IMR-90 (cell line): Measurements from ENCODE around the gene ATP13A2.

Experiments used
- BHLHE40 ChIP-seq: fragments of 150-350 bp; IDR thresholded peaks from 2 replicates; pipeline ENCODE4 v1.6.1; 2016; ENCODE audit warnings: mild to moderate bottlenecking, low read depth, low read length
- CEBPB ChIP-seq: IDR thresholded peaks from 2 replicates; pipeline ENCODE4 v1.6.1; 2012; ENCODE audit warnings: low read depth, low read length, improper control_type of control experiment
- MXI1 ChIP-seq: IDR thresholded peaks from 2 replicates; pipeline ENCODE4 v1.6.1; 2012; ENCODE audit warnings: low read depth, mild to moderate bottlenecking, low read length, moderate library complexity, borderline replicate concordance
- NFE2L2 ChIP-seq: fragments of 150-350 bp; IDR thresholded peaks from 2 replicates; pipeline ENCODE4 v1.6.1; 2016; ENCODE audit warnings: low read depth, mild to moderate bottlenecking, low read length
- POLR2A ChIP-seq: IDR thresholded peaks from 2 replicates; pipeline ENCODE4 v1.6.1; 2012; ENCODE audit warnings: mild to moderate bottlenecking, low read depth, low read length
- RAD21 ChIP-seq: IDR thresholded peaks from 2 replicates; pipeline ENCODE4 v1.6.1; 2012; ENCODE audit warnings: low read length, improper control_type of control experiment
- RCOR1 ChIP-seq: IDR thresholded peaks from 2 replicates; pipeline ENCODE4 v1.6.1; 2012; ENCODE audit warnings: mild to moderate bottlenecking, low read length, improper control_type of control experiment; ENCODE audit not compliant: insufficient replicate concordance
- TF ChIP-seq, protein P1 (sequence below): conservative IDR thresholded peaks from 2 replicates; pipeline ENCODE4 v1.5.1; 2012; ENCODE audit warnings: mild to moderate bottlenecking, low read depth, low read length, improper control_type of control experiment
- TF ChIP-seq, protein P2 (sequence below): fragments of 150-350 bp; IDR thresholded peaks from 2 replicates; pipeline ENCODE4 v1.6.1; 2016; ENCODE audit warnings: low read depth, mild to moderate bottlenecking, low read length, moderate library complexity, borderline replicate concordance

DNA sequence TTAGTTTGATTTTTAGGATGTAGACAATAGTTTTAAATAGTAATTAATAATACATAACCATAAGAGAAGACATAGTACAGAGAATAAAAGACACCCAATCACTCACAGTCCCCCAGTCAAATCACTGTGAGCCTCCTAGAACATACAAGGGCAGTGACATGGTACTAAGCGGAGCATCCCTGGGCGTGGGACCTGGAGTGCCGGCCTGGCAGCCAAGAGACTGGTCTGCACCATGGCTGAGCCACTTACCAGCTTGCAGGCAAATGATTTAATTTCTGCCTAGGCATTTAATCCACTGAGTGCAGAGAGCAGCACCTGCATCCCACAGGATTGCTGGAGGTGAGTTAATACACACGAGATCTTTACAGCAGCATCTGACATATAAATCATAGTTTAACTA lies 21.8 kb upstream of the ATP13A2 start:
- TF ChIP-seq, protein P1, sequence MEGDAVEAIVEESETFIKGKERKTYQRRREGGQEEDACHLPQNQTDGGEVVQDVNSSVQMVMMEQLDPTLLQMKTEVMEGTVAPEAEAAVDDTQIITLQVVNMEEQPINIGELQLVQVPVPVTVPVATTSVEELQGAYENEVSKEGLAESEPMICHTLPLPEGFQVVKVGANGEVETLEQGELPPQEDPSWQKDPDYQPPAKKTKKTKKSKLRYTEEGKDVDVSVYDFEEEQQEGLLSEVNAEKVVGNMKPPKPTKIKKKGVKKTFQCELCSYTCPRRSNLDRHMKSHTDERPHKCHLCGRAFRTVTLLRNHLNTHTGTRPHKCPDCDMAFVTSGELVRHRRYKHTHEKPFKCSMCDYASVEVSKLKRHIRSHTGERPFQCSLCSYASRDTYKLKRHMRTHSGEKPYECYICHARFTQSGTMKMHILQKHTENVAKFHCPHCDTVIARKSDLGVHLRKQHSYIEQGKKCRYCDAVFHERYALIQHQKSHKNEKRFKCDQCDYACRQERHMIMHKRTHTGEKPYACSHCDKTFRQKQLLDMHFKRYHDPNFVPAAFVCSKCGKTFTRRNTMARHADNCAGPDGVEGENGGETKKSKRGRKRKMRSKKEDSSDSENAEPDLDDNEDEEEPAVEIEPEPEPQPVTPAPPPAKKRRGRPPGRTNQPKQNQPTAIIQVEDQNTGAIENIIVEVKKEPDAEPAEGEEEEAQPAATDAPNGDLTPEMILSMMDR: no peak
- TF ChIP-seq POLR2A (no peak), RAD21 (no peak), RCOR1 (no peak), NFE2L2 (no peak), MXI1 (no peak), BHLHE40 (no peak), CEBPB (no peak)
- TF ChIP-seq, protein P2, sequence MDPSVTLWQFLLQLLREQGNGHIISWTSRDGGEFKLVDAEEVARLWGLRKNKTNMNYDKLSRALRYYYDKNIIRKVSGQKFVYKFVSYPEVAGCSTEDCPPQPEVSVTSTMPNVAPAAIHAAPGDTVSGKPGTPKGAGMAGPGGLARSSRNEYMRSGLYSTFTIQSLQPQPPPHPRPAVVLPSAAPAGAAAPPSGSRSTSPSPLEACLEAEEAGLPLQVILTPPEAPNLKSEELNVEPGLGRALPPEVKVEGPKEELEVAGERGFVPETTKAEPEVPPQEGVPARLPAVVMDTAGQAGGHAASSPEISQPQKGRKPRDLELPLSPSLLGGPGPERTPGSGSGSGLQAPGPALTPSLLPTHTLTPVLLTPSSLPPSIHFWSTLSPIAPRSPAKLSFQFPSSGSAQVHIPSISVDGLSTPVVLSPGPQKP: no peak
